A549 (cell line): ENCODE results near the gene TPBGL. TPM values are rescaled to one million over a fixed set of nuclear protein-coding genes. Genes with fewer than 3 reads are reported as not detected.

Experiments
- ATAC-seq, 2 experiments: fragments of 200-7000 bp in 1 of 2; fragments of >200 bp in 1 of 2; cut with Nextera tagmentation in 1 of 2; cut with Tn5 transposase in 1 of 2; 3 replicates each; pipeline versions ENCODE4 v1.8.0 to v1.9.1; 2018 to 2020; ENCODE audit warnings: mild to moderate bottlenecking in 1 of 2, moderate library complexity in 1 of 2
- CTCF ChIA-PET: fragments of 300-600 bp; sonication (Branson Sonifier 250); formaldehyde crosslinking; extraction: SDS; loops from one replicate; lab custom pipeline; 2021; ENCODE audit warnings: antibody characterized with exemption, inconsistent platforms; lab: Yijun Ruan, JAX
- POLR2A ChIA-PET: fragments of 350-600 bp; formaldehyde crosslinking; extraction: SDS; loops from one replicate; lab custom pipeline; 2021; ENCODE audit warnings: antibody characterized with exemption, inconsistent platforms; lab: Yijun Ruan, JAX
- DNase-seq, 2 experiments: peaks; one replicate each; pipeline versions ENCODE4 v3.0.0 to v3.0.0-alpha.2; 2011 to 2016; ENCODE audit warnings: low read depth in 1 of 2, low spot score in 1 of 2
- FAIRE-seq: peaks from 2 replicates; lab custom pipeline; 2011; peaks lifted over from hg19 to GRCh38; lab: Jason Lieb, UNC
- H3K27ac ChIP-seq, 2 experiments: fragments of >200 bp; sonication (Bioruptor Twin); formaldehyde crosslinking; 3 replicates each; pipeline ENCODE4 v1.5.1; 2016 to 2017
- H3K4me1 ChIP-seq: fragments of >200 bp; sonication (Bioruptor Twin); formaldehyde crosslinking; 3 replicates; pipeline ENCODE4 v1.6.1; 2016
- H3K4me2 ChIP-seq: fragments of >200 bp; sonication (Bioruptor Twin); formaldehyde crosslinking; 3 replicates; pipeline ENCODE4 v1.6.1; 2016
- H3K4me3 ChIP-seq: fragments of >200 bp; sonication (Bioruptor Twin); formaldehyde crosslinking; 3 replicates; pipeline ENCODE4 v1.5.1; 2016
- H3K9me3 ChIP-seq: fragments of >200 bp; sonication (Bioruptor Twin); formaldehyde crosslinking; 3 replicates; pipeline ENCODE4 v1.6.1; 2016
- CHD2 ChIP-seq: fragments of 150-350 bp; IDR thresholded peaks from 2 replicates; pipeline ENCODE4 v1.6.1; 2014; ENCODE audit warnings: low read length; ENCODE audit not compliant: partially characterized antibody
- CHD4 ChIP-seq: fragments of 200-600 bp; sonication (generic); IDR thresholded peaks from 2 replicates; pipeline ENCODE4 v1.6.1; 2016; ENCODE audit warnings: antibody characterized with exemption, mild to moderate bottlenecking, borderline replicate concordance
- EHMT2 ChIP-seq: fragments of 200-600 bp; sonication (generic); IDR thresholded peaks from 2 replicates; pipeline ENCODE4 v1.6.1; 2016; ENCODE audit warnings: antibody characterized with exemption, low read depth, mild to moderate bottlenecking, moderate library complexity
- GATA3 ChIP-seq: IDR thresholded peaks from 2 replicates; pipeline ENCODE4 v1.6.1; 2012; ENCODE audit warnings: borderline replicate concordance
- JUNB ChIP-seq: fragments of >200 bp; sonication (Bioruptor Twin); formaldehyde crosslinking; IDR thresholded peaks from 2 replicates; pipeline ENCODE4 v1.6.1; 2016
- KDM5A ChIP-seq: fragments of 200-600 bp; sonication (generic); IDR thresholded peaks from 2 replicates; pipeline ENCODE4 v1.6.1; 2016; ENCODE audit warnings: antibody characterized with exemption, mild to moderate bottlenecking
- MYC ChIP-seq: IDR thresholded peaks from 2 replicates; pipeline ENCODE4 v1.6.1; 2012; ENCODE audit warnings: mild to moderate bottlenecking, inconsistent platforms, low read length, improper control_type of control experiment, borderline replicate concordance
- NFE2L2 ChIP-seq: fragments of 150-350 bp; conservative IDR thresholded peaks from 2 replicates; pipeline ENCODE4 v1.6.1; 2014; ENCODE audit warnings: low read length
- NR3C1 ChIP-seq: fragments of >200 bp; sonication (Bioruptor Twin); formaldehyde crosslinking; IDR thresholded peaks from 3 replicates; pipeline ENCODE4 v1.6.1; 2017
- RARB ChIP-seq: fragments of 250-450 bp; sonication (Bioruptor Pico); IDR thresholded peaks from 2 replicates; pipeline ENCODE4 v1.8.0; 2021; ENCODE audit warnings: mild to moderate bottlenecking, moderate library complexity
- RCOR1 ChIP-seq: fragments of 150-350 bp; IDR thresholded peaks from 2 replicates; pipeline ENCODE4 v1.6.1; 2014; ENCODE audit warnings: antibody characterized with exemption, low read length, low read depth
- TFCP2L1 ChIP-seq: fragments of 250-450 bp; sonication (Bioruptor Pico); IDR thresholded peaks from 2 replicates; pipeline ENCODE4 v1.5.0; 2021; ENCODE audit warnings: mild to moderate bottlenecking
- ZC3H11A ChIP-seq: fragments of 450-650 bp; IDR thresholded peaks from 2 replicates; pipeline ENCODE4 v1.6.1; 2014; ENCODE audit warnings: antibody characterized with exemption, mild to moderate bottlenecking
- ZFP36 ChIP-seq: fragments of 450-650 bp; IDR thresholded peaks from 2 replicates; pipeline ENCODE4 v1.6.1; 2014; ENCODE audit warnings: borderline replicate concordance; ENCODE audit not compliant: partially characterized antibody
- ZNF302 ChIP-seq: fragments of 250-450 bp; sonication (Bioruptor Pico); IDR thresholded peaks from 2 replicates; pipeline ENCODE4 v1.9.0; 2021; ENCODE audit warnings: inconsistent platforms, mild to moderate bottlenecking, moderate library complexity
- ZSCAN20 ChIP-seq: fragments of 250-450 bp; sonication (Bioruptor Pico); IDR thresholded peaks from 2 replicates; pipeline ENCODE4 v1.8.0; 2022; ENCODE audit warnings: mild to moderate bottlenecking, moderate library complexity
- WGBS: methylation state at CpG from one replicate; pipeline ENCODE4 v1.1.6; 2017; ENCODE audit errors: missing lambda C conversion rate; 5-methylcytosine and 5-hydroxymethylcytosine counted together
- polyA plus RNA-seq, 4 experiments: library from polyadenylated mRNA; depleted of rRNA in 3 of 4; stranded (reverse); fragments of >200 nt; fragmentation: RNase III in 1 of 4; extraction: RNeasy Plus Mini Kit Qiagen cat#74134 plus additional on column Dnase treatment in 1 of 4; gene quantifications; 2 replicates in 3 of 4; 3 replicates in 1 of 4; pipeline ENCODE4 v1.2.3, GENCODE V29; 2011 to 2017
- TF ChIP-seq, protein P1 (sequence below): fragments of >200 bp; sonication (Bioruptor Twin); formaldehyde crosslinking; IDR thresholded peaks from 3 replicates; pipeline ENCODE4 v1.6.1; 2016
- TF ChIP-seq, protein P2 (sequence below): IDR thresholded peaks from 2 replicates; pipeline ENCODE4 v1.6.1; 2012
- TF ChIP-seq, protein P3 (sequence below): fragments of >200 bp; sonication (Bioruptor Twin); formaldehyde crosslinking; IDR thresholded peaks from 2 replicates; pipeline ENCODE4 v1.6.1; 2016
- TF ChIP-seq, protein P4 (sequence below): IDR thresholded peaks from 2 replicates; pipeline ENCODE4 v1.6.1; 2012
- TF ChIP-seq, protein P5 (sequence below): fragments of 250-450 bp; sonication (Bioruptor Pico); IDR thresholded peaks from 2 replicates; pipeline ENCODE4 v1.5.0; 2021; ENCODE audit warnings: mild to moderate bottlenecking, moderate library complexity, borderline replicate concordance
- TF ChIP-seq, protein P6 (sequence below): fragments of 200-600 bp; sonication (generic); IDR thresholded peaks from 2 replicates; pipeline ENCODE4 v1.6.1; 2016; ENCODE audit warnings: antibody characterized with exemption, mild to moderate bottlenecking, moderate library complexity

Gene TPBGL
- polyA plus RNA-seq, 2 of the 4 experiments (the other 2 are of a cell fraction): 0.03 to 0.12 TPM

DNA sequence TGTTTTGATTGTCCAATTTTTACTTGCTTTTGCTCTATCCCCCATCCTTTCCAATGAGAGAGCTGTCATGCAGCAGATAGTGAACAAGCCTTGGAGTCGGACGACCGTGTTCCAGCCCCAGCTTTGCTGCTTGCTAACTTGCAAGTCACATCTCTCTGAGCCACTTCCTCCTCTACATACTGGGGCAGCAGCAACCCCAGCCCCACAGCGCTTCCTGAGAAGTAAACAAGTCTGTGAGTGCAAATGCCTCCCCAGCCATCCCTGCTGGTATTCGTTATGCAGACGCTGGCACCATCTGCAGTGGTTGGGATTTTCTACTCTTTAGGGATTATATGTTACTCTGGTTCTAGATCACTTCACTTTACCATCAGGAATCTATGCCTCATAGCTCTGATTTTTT lies 35.0 kb downstream of the TPBGL start:
- Histone ChIP-seq H3K4me1 (peaks cover 4% of the 10 kb centered on the region), H3K4me2 (no peak overlapping the region), H3K4me3 (no peak overlapping the region), H3K9me3 (no peaks in the 10 kb centered on the region), H3K27ac (no peak overlapping the region)
- ATAC-seq (no peak), FAIRE-seq (no peak), DNase-seq (no peak)
- CTCF ChIA-PET: interaction anchor here (0.6 to 21.7 kb wide), 11 partner anchors 9 to 253 kb away, joined by 3 to 581 read pairs (median 4); no protein-coding TSS in a partner anchor
- POLR2A ChIA-PET: no interaction called here
- TF ChIP-seq ZNF302 (CRISPR knock-in tag) (no peak), TFCP2L1 (CRISPR knock-in tag) (no peak), JUNB (no peak), ZFP36 (no peak), RARB (CRISPR knock-in tag) (no peak), NFE2L2 (no peak)
- TF ChIP-seq, protein P1, sequence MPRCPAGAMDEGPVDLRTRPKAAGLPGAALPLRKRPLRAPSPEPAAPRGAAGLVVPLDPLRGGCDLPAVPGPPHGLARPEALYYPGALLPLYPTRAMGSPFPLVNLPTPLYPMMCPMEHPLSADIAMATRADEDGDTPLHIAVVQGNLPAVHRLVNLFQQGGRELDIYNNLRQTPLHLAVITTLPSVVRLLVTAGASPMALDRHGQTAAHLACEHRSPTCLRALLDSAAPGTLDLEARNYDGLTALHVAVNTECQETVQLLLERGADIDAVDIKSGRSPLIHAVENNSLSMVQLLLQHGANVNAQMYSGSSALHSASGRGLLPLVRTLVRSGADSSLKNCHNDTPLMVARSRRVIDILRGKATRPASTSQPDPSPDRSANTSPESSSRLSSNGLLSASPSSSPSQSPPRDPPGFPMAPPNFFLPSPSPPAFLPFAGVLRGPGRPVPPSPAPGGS: no peak
- TF ChIP-seq, protein P2, sequence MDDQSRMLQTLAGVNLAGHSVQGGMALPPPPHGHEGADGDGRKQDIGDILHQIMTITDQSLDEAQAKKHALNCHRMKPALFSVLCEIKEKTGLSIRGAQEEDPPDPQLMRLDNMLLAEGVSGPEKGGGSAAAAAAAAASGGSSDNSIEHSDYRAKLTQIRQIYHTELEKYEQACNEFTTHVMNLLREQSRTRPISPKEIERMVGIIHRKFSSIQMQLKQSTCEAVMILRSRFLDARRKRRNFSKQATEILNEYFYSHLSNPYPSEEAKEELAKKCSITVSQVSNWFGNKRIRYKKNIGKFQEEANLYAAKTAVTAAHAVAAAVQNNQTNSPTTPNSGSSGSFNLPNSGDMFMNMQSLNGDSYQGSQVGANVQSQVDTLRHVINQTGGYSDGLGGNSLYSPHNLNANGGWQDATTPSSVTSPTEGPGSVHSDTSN: no peak
- WGBS: 90% methylated on average over 6 of the region's 6 CpGs

DNA sequence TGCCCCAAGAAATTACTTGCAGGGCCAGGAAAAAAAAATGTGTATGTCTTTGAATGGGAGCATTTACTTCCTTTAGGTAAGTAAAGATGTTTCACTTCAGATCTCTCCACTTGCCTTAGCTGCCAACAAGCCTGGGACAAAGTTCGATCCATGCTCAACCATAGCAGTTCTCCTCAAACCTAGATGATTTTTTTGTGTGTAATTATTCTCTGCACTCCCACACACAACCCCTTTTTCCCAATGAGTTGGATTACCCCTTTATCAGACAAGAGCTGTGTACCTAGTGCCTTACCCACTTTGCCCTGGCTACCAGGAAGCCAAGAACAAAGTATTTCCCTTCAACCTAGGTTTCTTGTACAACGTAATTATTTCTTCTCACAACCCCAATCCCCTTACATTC lies 35.6 kb downstream of the TPBGL start:
- peaks cover 10% of the 10 kb centered on the region for H3K4me1 ChIP-seq
- 62% methylated on average over 2 of the region's 2 CpGs for WGBS
- H3K27ac ChIP-seq: no peak overlapping the region
- FAIRE-seq (no peak), ATAC-seq (no peak), DNase-seq (no peak)
- POLR2A ChIA-PET: no interaction called here
- no peak overlapping the region for H3K4me2 ChIP-seq
- TF ChIP-seq MYC (no peak), RCOR1 (no peak), ZSCAN20 (CRISPR knock-in tag) (no peak), CHD4 (no peak), NR3C1 (no peak), ZC3H11A (no peak), EHMT2 (no peak), GATA3 (no peak), CHD2 (no peak), NFE2L2 (no peak), JUNB (no peak), KDM5A (no peak)
- TF ChIP-seq, protein P3, sequence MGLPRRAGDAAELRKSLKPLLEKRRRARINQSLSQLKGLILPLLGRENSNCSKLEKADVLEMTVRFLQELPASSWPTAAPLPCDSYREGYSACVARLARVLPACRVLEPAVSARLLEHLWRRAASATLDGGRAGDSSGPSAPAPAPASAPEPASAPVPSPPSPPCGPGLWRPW: no peak
- TF ChIP-seq, protein P4, sequence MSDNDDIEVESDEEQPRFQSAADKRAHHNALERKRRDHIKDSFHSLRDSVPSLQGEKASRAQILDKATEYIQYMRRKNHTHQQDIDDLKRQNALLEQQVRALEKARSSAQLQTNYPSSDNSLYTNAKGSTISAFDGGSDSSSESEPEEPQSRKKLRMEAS: no peak
- TF ChIP-seq, protein P5, sequence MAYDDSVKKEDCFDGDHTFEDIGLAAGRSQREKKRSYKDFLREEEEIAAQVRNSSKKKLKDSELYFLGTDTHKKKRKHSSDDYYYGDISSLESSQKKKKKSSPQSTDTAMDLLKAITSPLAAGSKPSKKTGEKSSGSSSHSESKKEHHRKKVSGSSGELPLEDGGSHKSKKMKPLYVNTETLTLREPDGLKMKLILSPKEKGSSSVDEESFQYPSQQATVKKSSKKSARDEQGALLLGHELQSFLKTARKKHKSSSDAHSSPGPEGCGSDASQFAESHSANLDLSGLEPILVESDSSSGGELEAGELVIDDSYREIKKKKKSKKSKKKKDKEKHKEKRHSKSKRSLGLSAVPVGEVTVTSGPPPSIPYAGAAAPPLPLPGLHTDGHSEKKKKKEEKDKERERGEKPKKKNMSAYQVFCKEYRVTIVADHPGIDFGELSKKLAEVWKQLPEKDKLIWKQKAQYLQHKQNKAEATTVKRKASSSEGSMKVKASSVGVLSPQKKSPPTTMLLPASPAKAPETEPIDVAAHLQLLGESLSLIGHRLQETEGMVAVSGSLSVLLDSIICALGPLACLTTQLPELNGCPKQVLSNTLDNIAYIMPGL (CRISPR knock-in tag): no peak
- TF ChIP-seq, protein P6, sequence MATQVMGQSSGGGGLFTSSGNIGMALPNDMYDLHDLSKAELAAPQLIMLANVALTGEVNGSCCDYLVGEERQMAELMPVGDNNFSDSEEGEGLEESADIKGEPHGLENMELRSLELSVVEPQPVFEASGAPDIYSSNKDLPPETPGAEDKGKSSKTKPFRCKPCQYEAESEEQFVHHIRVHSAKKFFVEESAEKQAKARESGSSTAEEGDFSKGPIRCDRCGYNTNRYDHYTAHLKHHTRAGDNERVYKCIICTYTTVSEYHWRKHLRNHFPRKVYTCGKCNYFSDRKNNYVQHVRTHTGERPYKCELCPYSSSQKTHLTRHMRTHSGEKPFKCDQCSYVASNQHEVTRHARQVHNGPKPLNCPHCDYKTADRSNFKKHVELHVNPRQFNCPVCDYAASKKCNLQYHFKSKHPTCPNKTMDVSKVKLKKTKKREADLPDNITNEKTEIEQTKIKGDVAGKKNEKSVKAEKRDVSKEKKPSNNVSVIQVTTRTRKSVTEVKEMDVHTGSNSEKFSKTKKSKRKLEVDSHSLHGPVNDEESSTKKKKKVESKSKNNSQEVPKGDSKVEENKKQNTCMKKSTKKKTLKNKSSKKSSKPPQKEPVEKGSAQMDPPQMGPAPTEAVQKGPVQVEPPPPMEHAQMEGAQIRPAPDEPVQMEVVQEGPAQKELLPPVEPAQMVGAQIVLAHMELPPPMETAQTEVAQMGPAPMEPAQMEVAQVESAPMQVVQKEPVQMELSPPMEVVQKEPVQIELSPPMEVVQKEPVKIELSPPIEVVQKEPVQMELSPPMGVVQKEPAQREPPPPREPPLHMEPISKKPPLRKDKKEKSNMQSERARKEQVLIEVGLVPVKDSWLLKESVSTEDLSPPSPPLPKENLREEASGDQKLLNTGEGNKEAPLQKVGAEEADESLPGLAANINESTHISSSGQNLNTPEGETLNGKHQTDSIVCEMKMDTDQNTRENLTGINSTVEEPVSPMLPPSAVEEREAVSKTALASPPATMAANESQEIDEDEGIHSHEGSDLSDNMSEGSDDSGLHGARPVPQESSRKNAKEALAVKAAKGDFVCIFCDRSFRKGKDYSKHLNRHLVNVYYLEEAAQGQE: no peak
- TF ChIP-seq, all 56 proteins: peak for 0
- Histone ChIP-seq H3K4me3 (no peak overlapping the region), H3K9me3 (no peaks in the 10 kb centered on the region)
- CTCF ChIA-PET: interaction anchor here (0.6 to 21.7 kb wide), 13 partner anchors 8 to 254 kb away, joined by 3 to 581 read pairs (median 4); partner anchors contain the start of gene SLCO2B1
